K562 (cell line): Measurements from ENCODE around the gene GPATCH11. TPM values are rescaled to one million over a fixed set of nuclear protein-coding genes. Genes with fewer than 3 reads are reported as not detected.
A peak's percentile ranks its signal among the peaks of the same experiment; 100 is the strongest.

Source experiments
- ATAC-seq: fragments of 200-7000 bp; cut with Tn5 transposase; 3 replicates; pipeline ENCODE4 v1.9.1; 2020; ENCODE audit warnings: moderate library complexity
- BruUV-seq: library from RNA; stranded (reverse); fragments of 400-500 nt; replicated peaks from 2 replicates; lab custom pipeline; 2021; lab: Mats Ljungman, UMichigan
- CTCF ChIA-PET: fragments of 300-600 bp; formaldehyde crosslinking; extraction: SDS; loops from one replicate; lab custom pipeline; 2021; ENCODE audit warnings: low intra/inter-chr PET ratio; lab: Yijun Ruan, JAX
- POLR2A ChIA-PET: fragments of 300-600, 350-650 bp; sonication (Branson Sonifier 250); formaldehyde crosslinking; extraction: SDS; loops from one replicate; lab custom pipeline; 2021; ENCODE audit warnings: antibody characterized with exemption, inconsistent platforms; lab: Yijun Ruan, JAX
- DNase-seq, 4 experiments: peaks; one replicate each; pipeline versions ENCODE4 v3.0.0 to v3.0.0-alpha.2; 2011 to 2018; ENCODE audit warnings: low spot score in 3 of 4, mixed read lengths in 3 of 4; ENCODE audit errors: extremely low read depth in 1 of 4
- FAIRE-seq: peaks from 2 replicates; lab custom pipeline; 2011; peaks lifted over from hg19 to GRCh38; lab: Jason Lieb, UNC
- H2AFZ ChIP-seq: 2 replicates; pipeline ENCODE4 v1.6.0; 2011; ENCODE audit warnings: low read depth, low read length, control low read depth, inconsistent platforms
- H3K27ac ChIP-seq: fragments of 200-600 bp; 3 replicates; pipeline ENCODE4 v1.8.0; 2011; ENCODE audit warnings: low read depth, mild to moderate bottlenecking, control low read depth, inconsistent platforms, low read length, moderate library complexity, mixed read lengths; ENCODE audit errors: extremely low read depth
- H3K27me3 ChIP-seq, 2 experiments: fragments of 300-600 bp in 1 of 2; 2 replicates in 1 of 2; 3 replicates in 1 of 2; pipeline versions ENCODE4 v1.6.0 to v1.8.0; 2011; ENCODE audit warnings: inconsistent platforms in 2 of 2, low read length in 2 of 2, mild to moderate bottlenecking in 1 of 2, mixed read lengths in 1 of 2, moderate library complexity in 1 of 2; ENCODE audit not compliant: control insufficient read depth in 2 of 2, insufficient read depth in 2 of 2
- H3K36me3 ChIP-seq: fragments of 300-600 bp; 3 replicates; pipeline ENCODE4 v1.8.0; 2011; ENCODE audit warnings: mild to moderate bottlenecking, low read length, inconsistent platforms; ENCODE audit not compliant: control insufficient read depth, insufficient read depth
- H3K4me1 ChIP-seq, 2 experiments: fragments of 200-600 bp in 1 of 2; replicated peaks in 1 of 2; 2 replicates in 1 of 2; 3 replicates in 1 of 2; pipeline versions ENCODE4 v1.5.1 to v1.8.0; 2011; ENCODE audit warnings: inconsistent platforms in 2 of 2, low read length in 2 of 2, mild to moderate bottlenecking in 1 of 2, mixed read lengths in 1 of 2, moderate library complexity in 1 of 2; ENCODE audit not compliant: control insufficient read depth in 2 of 2, insufficient read depth in 2 of 2
- H3K4me2 ChIP-seq: 2 replicates; pipeline ENCODE4 v1.6.1; 2011; ENCODE audit warnings: low read length, control low read depth, inconsistent platforms, mixed read lengths; ENCODE audit not compliant: insufficient read depth
- H3K4me3 ChIP-seq: fragments of 200-600 bp; sonication (generic), shearing (Covaris generic); 2 replicates; pipeline ENCODE4 v1.5.1; 2016; ENCODE audit warnings: control low read depth, inconsistent platforms
- H3K79me2 ChIP-seq: fragments of 200-600 bp; 3 replicates; pipeline ENCODE4 v1.8.0; 2011; ENCODE audit warnings: low read length, inconsistent platforms; ENCODE audit not compliant: control insufficient read depth, insufficient read depth
- H3K9ac ChIP-seq, 2 experiments: 2 replicates each; pipeline versions ENCODE4 v1.6.0 to v1.6.1; 2011; ENCODE audit warnings: low read depth in 2 of 2, low read length in 2 of 2, control low read depth in 1 of 2, inconsistent platforms in 1 of 2, mild to moderate bottlenecking in 1 of 2, mixed read lengths in 1 of 2; ENCODE audit not compliant: insufficient read depth in 1 of 2
- H3K9me1 ChIP-seq: one replicate; pipeline ENCODE4 v1.6.0; 2011; ENCODE audit warnings: inconsistent platforms, mild to moderate bottlenecking, low read length, moderate library complexity; ENCODE audit not compliant: control insufficient read depth, insufficient read depth
- H3K9me3 ChIP-seq: replicated peaks from 2 replicates; pipeline ENCODE4 v1.5.1; 2011; ENCODE audit warnings: low read depth, low read length, inconsistent platforms; ENCODE audit not compliant: control insufficient read depth, insufficient read depth
- H4K20me1 ChIP-seq: replicated peaks from 2 replicates; pipeline ENCODE4 v1.6.1; 2011; ENCODE audit warnings: low read length, inconsistent platforms, mixed read lengths; ENCODE audit not compliant: control insufficient read depth, insufficient read depth
- CBX3 ChIP-seq, 2 experiments: IDR thresholded peaks; 1 replicate in 1 of 2; 2 replicates in 1 of 2; pipeline ENCODE4 v1.6.1; 2012; ENCODE audit warnings: inconsistent platforms in 2 of 2, low read length in 2 of 2, borderline replicate concordance in 1 of 2, control low read depth in 1 of 2
- CREB1 ChIP-seq, 2 experiments: sonication (generic) in 1 of 2; formaldehyde crosslinking in 1 of 2; IDR thresholded peaks; 2 replicates each; pipeline versions ENCODE4 v1.6.1 to v1.8.0; 2012 to 2022; ENCODE audit warnings: inconsistent platforms in 1 of 2, mild to moderate bottlenecking in 1 of 2, missing genetic modification reagents in 1 of 2, moderate library complexity in 1 of 2
- JUND ChIP-seq, 2 experiments: IDR thresholded peaks; 2 replicates in 1 of 2; 3 replicates in 1 of 2; pipeline ENCODE4 v1.6.1; 2011; ENCODE audit warnings: borderline replicate concordance in 2 of 2, low read depth in 2 of 2, low read length in 2 of 2, improper control_type of control experiment in 1 of 2, missing biosample characterization in 1 of 2, missing genetic modification characterization in 1 of 2, missing genetic modification reagents in 1 of 2
- MIER1 ChIP-seq: fragments of 450-650 bp; IDR thresholded peaks from 2 replicates; pipeline ENCODE4 v1.6.1; 2016; ENCODE audit warnings: antibody characterized with exemption, mild to moderate bottlenecking, low read depth
- NFE2 ChIP-seq: IDR thresholded peaks from 2 replicates; pipeline ENCODE4 v1.6.1; 2014; ENCODE audit warnings: antibody characterized with exemption, low read depth
- TGIF2 ChIP-seq: sonication (generic); formaldehyde crosslinking; IDR thresholded peaks from 2 replicates; pipeline ENCODE4 v1.8.1; 2022; ENCODE audit warnings: mild to moderate bottlenecking, missing genetic modification reagents, moderate library complexity
- XRCC5 ChIP-seq: fragments of 200-400 bp; formaldehyde crosslinking; IDR thresholded peaks from 2 replicates; pipeline ENCODE4 v1.6.1; 2017; ENCODE audit warnings: low read depth, mild to moderate bottlenecking, low read length
- WGBS: fragments of 100-300 bp; shearing (Covaris generic); methylation state at CpG from one replicate; pipeline ENCODE4 v1.1.6; 2016; ENCODE audit warnings: low coverage, mixed read lengths; ENCODE audit not compliant: insufficient coverage; ENCODE audit errors: missing lambda C conversion rate; 5-methylcytosine and 5-hydroxymethylcytosine counted together
- in situ Hi-C: fragments of 300-500 bp; cut with MboI; formaldehyde crosslinking; loops from 4 replicates; pipeline ENCODE4 v1.15.0; 2018; ENCODE audit warnings: inconsistent platforms, mixed read lengths
- intact Hi-C: fragments of 100-400 bp; cut with micrococcal nuclease; formaldehyde crosslinking; loops from 2 replicates; pipeline ENCODE4 v1.14.2; 2022
- polyA plus RNA-seq, 8 experiments: library from polyadenylated mRNA; depleted of rRNA in 4 of 8; stranded (reverse) in 5 of 8; unstranded in 3 of 8; fragments of >200 nt; fragmentation: Nextera tagmentation in 2 of 8; fragmentation: Illumina TruSeq in 1 of 8; extraction: Ambion mirVana in 2 of 8; extraction: Trizol in 1 of 8; gene quantifications; 2 replicates each; pipeline versions ENCODE4 v1.2.1 to v1.2.3, GENCODE V29; 2011 to 2014; ENCODE audit warnings: inconsistent platforms in 1 of 8, missing spikeins in 1 of 8
- total RNA-seq, 7 experiments: library from RNA; depleted of rRNA in 6 of 7; stranded (reverse); fragments of >200 nt in 6 of 7; fragmentation: Illumina TruSeq in 2 of 7; extraction: Trizol in 2 of 7; gene quantifications; 2 replicates each; pipeline versions ENCODE4 v1.2.1 to v1.2.3, GENCODE V29; 2011 to 2021; ENCODE audit warnings: low replicate concordance in 1 of 7
- TF ChIP-seq, protein P1 (sequence below): fragments of 450-650 bp; IDR thresholded peaks from 2 replicates; pipeline ENCODE4 v1.6.1; 2016; ENCODE audit warnings: borderline replicate concordance
- TF ChIP-seq, protein P2 (sequence below), 2 experiments: fragments of 450-650 bp in 1 of 2; sonication (generic) in 1 of 2; formaldehyde crosslinking in 1 of 2; IDR thresholded peaks in 1 of 2; conservative IDR thresholded peaks in 1 of 2; 2 replicates each; pipeline versions ENCODE4 v1.6.1 to v1.8.1; 2016 to 2023; ENCODE audit warnings: mild to moderate bottlenecking in 2 of 2, moderate library complexity in 2 of 2, inconsistent platforms in 1 of 2, missing genetic modification reagents in 1 of 2
- TF ChIP-seq, protein P3 (sequence below): sonication (generic); formaldehyde crosslinking; IDR thresholded peaks from 2 replicates; pipeline ENCODE4 v1.8.1; 2023; ENCODE audit warnings: missing genetic modification reagents, mild to moderate bottlenecking, borderline replicate concordance

The GPATCH11 gene
- total and polyA plus RNA-seq, 9 of the 15 experiments (the other 6 are each of a cell fraction or from before 2014, with no cell fraction given): 7.9 to 23.9 (median 15.2) TPM

DNA sequence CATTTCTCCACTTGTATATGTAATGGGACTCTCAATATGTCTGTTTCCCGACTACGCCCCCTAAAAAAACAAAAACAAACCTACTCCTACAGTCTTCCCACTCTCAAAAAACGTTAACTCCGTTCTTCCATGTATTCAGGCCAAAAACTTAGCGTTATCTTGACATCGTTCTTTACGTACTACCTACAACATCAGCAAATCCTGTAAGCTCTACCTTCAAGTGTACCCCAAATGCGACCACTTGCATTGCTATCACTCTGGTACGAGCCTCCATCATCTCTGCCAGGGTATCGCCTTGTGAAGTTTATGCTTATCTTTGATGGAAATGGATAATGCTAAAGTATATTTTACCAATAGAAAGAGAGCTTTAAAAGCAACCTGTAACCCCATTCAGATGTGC is 479 bp downstream of the GPATCH11 start (continued):
- TF ChIP-seq, protein P1, sequence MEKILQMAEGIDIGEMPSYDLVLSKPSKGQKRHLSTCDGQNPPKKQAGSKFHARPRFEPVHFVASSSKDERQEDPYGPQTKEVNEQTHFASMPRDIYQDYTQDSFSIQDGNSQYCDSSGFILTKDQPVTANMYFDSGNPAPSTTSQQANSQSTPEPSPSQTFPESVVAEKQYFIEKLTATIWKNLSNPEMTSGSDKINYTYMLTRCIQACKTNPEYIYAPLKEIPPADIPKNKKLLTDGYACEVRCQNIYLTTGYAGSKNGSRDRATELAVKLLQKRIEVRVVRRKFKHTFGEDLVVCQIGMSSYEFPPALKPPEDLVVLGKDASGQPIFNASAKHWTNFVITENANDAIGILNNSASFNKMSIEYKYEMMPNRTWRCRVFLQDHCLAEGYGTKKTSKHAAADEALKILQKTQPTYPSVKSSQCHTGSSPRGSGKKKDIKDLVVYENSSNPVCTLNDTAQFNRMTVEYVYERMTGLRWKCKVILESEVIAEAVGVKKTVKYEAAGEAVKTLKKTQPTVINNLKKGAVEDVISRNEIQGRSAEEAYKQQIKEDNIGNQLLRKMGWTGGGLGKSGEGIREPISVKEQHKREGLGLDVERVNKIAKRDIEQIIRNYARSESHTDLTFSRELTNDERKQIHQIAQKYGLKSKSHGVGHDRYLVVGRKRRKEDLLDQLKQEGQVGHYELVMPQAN: peak; percentile 30; the same call in 1 of the 2 replicates

DNA sequence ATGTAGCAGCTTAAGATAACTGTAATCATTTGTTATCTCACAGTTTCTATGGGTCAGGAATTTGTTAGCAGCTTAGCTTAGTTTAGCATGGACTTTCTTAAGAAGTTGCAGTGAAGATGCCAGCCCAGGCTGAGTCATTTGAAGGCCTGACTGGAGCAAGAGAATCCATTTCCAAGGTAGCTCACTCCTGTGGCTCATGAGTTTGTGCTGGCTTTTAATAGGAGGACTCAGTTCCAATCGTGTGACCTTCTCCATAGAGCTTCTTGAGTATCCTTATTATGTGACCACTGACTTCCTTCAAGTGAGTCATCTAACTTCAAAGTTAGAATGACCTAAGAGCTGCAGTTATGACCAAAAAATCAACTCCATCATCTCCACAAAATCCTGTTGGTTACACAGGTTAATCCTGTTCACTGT is 1.4 kb downstream of the GPATCH11 start:
- peak overlapping the region; percentile 100 for H3K4me2 ChIP-seq
- peaks cover 41% of the 10 kb centered on the region for H3K79me2 ChIP-seq
- no peak overlapping the region for H2AFZ ChIP-seq
- peak overlapping the region; percentile 0; the same call in 1 of the 3 replicates for H3K27ac ChIP-seq
- H3K9me1 ChIP-seq: no peaks in the 10 kb centered on the region
- intact Hi-C loops (no loop called here), in situ Hi-C loops (no loop called here)
- H3K9me3 ChIP-seq: no peaks in the 10 kb centered on the region
- no peak for FAIRE-seq
- ATAC-seq: no peak
- H4K20me1 ChIP-seq: no peaks in the 10 kb centered on the region
- 10% methylated on average over 1 of the region's 1 CpG for WGBS
- peaks cover 58% of the 10 kb centered on the region for H3K36me3 ChIP-seq
- peaks cover 5 to 11% of the 10 kb centered on the region in 2 experiments; a peak in 3 of 5 replicates for H3K4me1 ChIP-seq
- CTCF ChIA-PET: interaction anchor here (0.7 kb wide), 1 partner anchor 1891 kb away, joined by 3 read pairs; no protein-coding TSS in a partner anchor
- H3K27me3 ChIP-seq: no peaks in the 10 kb centered on the region
- H3K9ac ChIP-seq: peak overlapping the region; percentile 11 to 86; a peak in 3 of 4 replicates
- BruUV-seq: no TSS peak
- peak in 2 of 4 experiments; percentile 24 to 55 for DNase-seq
- POLR2A ChIA-PET: interaction anchor here (1.1 to 1.6 kb wide), 2 partner anchors 15 to 54 kb away, joined by 4 read pairs; no protein-coding TSS in a partner anchor
- peak overlapping the region; percentile 76; the same call in 1 of the 2 replicates for H3K4me3 ChIP-seq
- no peak for TF ChIP-seq TGIF2 (CRISPR knock-in tag)
- TF ChIP-seq CREB1 (IDR thresholded peaks at IDR 0.05): peak; percentile 41; the same call in 1 of the 2 replicates
- no peak for TF ChIP-seq CREB1 (CRISPR knock-in tag; IDR thresholded peaks at IDR 0.05)
- TF ChIP-seq, protein P2, sequence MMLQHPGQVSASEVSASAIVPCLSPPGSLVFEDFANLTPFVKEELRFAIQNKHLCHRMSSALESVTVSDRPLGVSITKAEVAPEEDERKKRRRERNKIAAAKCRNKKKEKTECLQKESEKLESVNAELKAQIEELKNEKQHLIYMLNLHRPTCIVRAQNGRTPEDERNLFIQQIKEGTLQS (IDR thresholded peaks at IDR 0.05): peak; percentile 72
- TF ChIP-seq, protein P2 (CRISPR knock-in tag; conservative IDR thresholded peaks at IDR 0.05): no peak
- TF ChIP-seq XRCC5: no peak
- TF ChIP-seq, protein P3, sequence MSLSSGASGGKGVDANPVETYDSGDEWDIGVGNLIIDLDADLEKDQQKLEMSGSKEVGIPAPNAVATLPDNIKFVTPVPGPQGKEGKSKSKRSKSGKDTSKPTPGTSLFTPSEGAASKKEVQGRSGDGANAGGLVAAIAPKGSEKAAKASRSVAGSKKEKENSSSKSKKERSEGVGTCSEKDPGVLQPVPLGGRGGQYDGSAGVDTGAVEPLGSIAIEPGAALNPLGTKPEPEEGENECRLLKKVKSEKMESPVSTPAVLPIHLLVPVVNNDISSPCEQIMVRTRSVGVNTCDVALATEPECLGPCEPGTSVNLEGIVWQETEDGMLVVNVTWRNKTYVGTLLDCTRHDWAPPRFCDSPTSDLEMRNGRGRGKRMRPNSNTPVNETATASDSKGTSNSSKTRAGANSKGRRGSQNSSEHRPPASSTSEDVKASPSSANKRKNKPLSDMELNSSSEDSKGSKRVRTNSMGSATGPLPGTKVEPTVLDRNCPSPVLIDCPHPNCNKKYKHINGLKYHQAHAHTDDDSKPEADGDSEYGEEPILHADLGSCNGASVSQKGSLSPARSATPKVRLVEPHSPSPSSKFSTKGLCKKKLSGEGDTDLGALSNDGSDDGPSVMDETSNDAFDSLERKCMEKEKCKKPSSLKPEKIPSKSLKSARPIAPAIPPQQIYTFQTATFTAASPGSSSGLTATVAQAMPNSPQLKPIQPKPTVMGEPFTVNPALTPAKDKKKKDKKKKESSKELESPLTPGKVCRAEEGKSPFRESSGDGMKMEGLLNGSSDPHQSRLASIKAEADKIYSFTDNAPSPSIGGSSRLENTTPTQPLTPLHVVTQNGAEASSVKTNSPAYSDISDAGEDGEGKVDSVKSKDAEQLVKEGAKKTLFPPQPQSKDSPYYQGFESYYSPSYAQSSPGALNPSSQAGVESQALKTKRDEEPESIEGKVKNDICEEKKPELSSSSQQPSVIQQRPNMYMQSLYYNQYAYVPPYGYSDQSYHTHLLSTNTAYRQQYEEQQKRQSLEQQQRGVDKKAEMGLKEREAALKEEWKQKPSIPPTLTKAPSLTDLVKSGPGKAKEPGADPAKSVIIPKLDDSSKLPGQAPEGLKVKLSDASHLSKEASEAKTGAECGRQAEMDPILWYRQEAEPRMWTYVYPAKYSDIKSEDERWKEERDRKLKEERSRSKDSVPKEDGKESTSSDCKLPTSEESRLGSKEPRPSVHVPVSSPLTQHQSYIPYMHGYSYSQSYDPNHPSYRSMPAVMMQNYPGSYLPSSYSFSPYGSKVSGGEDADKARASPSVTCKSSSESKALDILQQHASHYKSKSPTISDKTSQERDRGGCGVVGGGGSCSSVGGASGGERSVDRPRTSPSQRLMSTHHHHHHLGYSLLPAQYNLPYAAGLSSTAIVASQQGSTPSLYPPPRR (CRISPR knock-in tag): no peak
- no peak for TF ChIP-seq MIER1
- TF ChIP-seq NFE2: 0 out of 2 replicates have a peak, but pooled peaks have one; percentile 11
- peak in 1 of 2 experiments; percentile 30; a peak in 1 of 3 replicates for TF ChIP-seq CBX3 (IDR thresholded peaks at IDR 0.05; ENCODE audit: borderline replicate concordance in 1 of 2, low read length in 2 of 2)
- TF ChIP-seq JUND (IDR thresholded peaks at IDR 0.05; ENCODE audit: borderline replicate concordance, low read depth, low read length): no peak
- 0 out of 3 replicates have a peak, but pooled peaks have one; percentile 26 for TF ChIP-seq JUND (tag; IDR thresholded peaks at IDR 0.05; ENCODE audit: borderline replicate concordance, low read depth, low read length)
